Esophagus muscularis mucosa (tissue), 3 donors: ENCODE data around the gene CCDC195.

ENCODE experiments used
- CTCF ChIP-seq, 3 experiments: fragments of 200-600 bp in 2 of 3; fragments of 450-650 bp in 1 of 3; sonication (generic) in 2 of 3; IDR thresholded peaks; one replicate each; pipeline ENCODE4 v1.5.1; 2017 to 2019; ENCODE audit warnings: antibody characterized with exemption in 3 of 3, mild to moderate bottlenecking in 2 of 3, moderate library complexity in 1 of 3
- POLR2A ChIP-seq: fragments of 450-650 bp; IDR thresholded peaks from one replicate; pipeline ENCODE4 v1.6.1; 2017; ENCODE audit warnings: antibody characterized with exemption, moderate library complexity, mild to moderate bottlenecking, low read depth
- POLR2AphosphoS5 ChIP-seq, 2 donors: sonication (generic); formaldehyde crosslinking; IDR thresholded peaks; one replicate each; pipeline ENCODE4 v1.6.1; 2017; ENCODE audit warnings: antibody characterized with exemption in 2 of 2

GRCh38 chr2:224731665-224732064 lies 15.5 kb upstream of the CCDC195 start:
- TF ChIP-seq POLR2AphosphoS5 (IDR thresholded peaks at IDR 0.05) (no peak), CTCF (IDR thresholded peaks at IDR 0.05) (no peak), POLR2A (no peak)
